ENCODE results near the gene VASH1. TPM values are rescaled to one million over a fixed set of nuclear protein-coding genes. Genes with fewer than 3 reads are reported as not detected.

Gene VASH1
- total and polyA plus RNA-seq, 2 of the 13 experiments (the other 11 are each of a cell fraction or from before 2014, with no cell fraction given): 0.11 to 0.24 TPM

- H3K27me3 ChIP-seq (ENCODE audit: control insufficient read depth in 1 of 2, insufficient read depth in 2 of 2, low read length in 2 of 2): peaks cover 0 to 4% of the 10 kb centered on the region in 2 experiments; a peak in 2 of 5 replicates
- H3K4me1 ChIP-seq (ENCODE audit: insufficient read depth, low read length): no peaks in the 10 kb centered on the region
- H3K9ac ChIP-seq (ENCODE audit: insufficient read depth, low read depth, low read length): no peak overlapping the region
- 27% methylated on average over 6 of the region's 10 CpGs for WGBS (ENCODE audit: low lambda C conversion rate)
- no peak overlapping the region for H2AFZ ChIP-seq (ENCODE audit: low read length)
- no TSS peak for BruUV-seq (replicated peaks)
- H3K79me2 ChIP-seq (ENCODE audit: insufficient read depth, low read length): no peaks in the 10 kb centered on the region
- H3K4me3 ChIP-seq (replicated peaks in 1 of 3; ENCODE audit: insufficient read depth in 1 of 3, low read depth in 2 of 3, low read length in 3 of 3): no peak overlapping the region
- H3K27ac ChIP-seq (ENCODE audit: extremely low read length, insufficient read depth, low read length): no peak overlapping the region
- in situ Hi-C loops (cut with HindIII; ENCODE audit: extremely low pct_ligation_motif_present, low pct_unique_long_range_greater_than_20kb) (loop anchor here (5.0 kb wide), 1 partner anchor 69 kb away; no protein-coding TSS in a partner anchor), intact Hi-C loops (cut with micrococcal nuclease; ENCODE audit: unreplicated experiment) (no loop called here)
- POLR2A ChIA-PET: no interaction called here
- no peak for FAIRE-seq
- ATAC-seq: no peak
- no peak for DNase-seq (ENCODE audit: low spot score)
- no peak overlapping the region for H3K4me2 ChIP-seq (ENCODE audit: low read depth, low read length)
- no peaks in the 10 kb centered on the region for H3K36me3 ChIP-seq (replicated peaks in 1 of 2; ENCODE audit: control insufficient read depth in 1 of 2, insufficient read depth in 2 of 2, low read length in 2 of 2)
- CTCF ChIA-PET (ENCODE audit: low intra/inter-chr PET ratio, low total read pairs): no interaction called here
- H3K9me3 ChIP-seq (ENCODE audit: low read length): no peaks in the 10 kb centered on the region
- no peak for TF ChIP-seq YEATS2 (CRISPR knock-in tag; IDR thresholded peaks at IDR 0.05; ENCODE audit: borderline replicate concordance)
- no peak for TF ChIP-seq ZNF138 (CRISPR knock-in tag; IDR thresholded peaks at IDR 0.05; ENCODE audit: low read depth)
- TF ChIP-seq ZMYM4 (CRISPR knock-in tag; IDR thresholded peaks at IDR 0.05): no peak
- no peak for TF ChIP-seq SAP130 (CRISPR knock-in tag; IDR thresholded peaks at IDR 0.05; ENCODE audit: low read depth)
- no peak for TF ChIP-seq ZNF382 (CRISPR knock-in tag; IDR thresholded peaks at IDR 0.05; ENCODE audit: borderline replicate concordance)
- no peak for TF ChIP-seq YEATS4 (CRISPR knock-in tag; IDR thresholded peaks at IDR 0.05; ENCODE audit: borderline replicate concordance)
- TF ChIP-seq, protein P1, sequence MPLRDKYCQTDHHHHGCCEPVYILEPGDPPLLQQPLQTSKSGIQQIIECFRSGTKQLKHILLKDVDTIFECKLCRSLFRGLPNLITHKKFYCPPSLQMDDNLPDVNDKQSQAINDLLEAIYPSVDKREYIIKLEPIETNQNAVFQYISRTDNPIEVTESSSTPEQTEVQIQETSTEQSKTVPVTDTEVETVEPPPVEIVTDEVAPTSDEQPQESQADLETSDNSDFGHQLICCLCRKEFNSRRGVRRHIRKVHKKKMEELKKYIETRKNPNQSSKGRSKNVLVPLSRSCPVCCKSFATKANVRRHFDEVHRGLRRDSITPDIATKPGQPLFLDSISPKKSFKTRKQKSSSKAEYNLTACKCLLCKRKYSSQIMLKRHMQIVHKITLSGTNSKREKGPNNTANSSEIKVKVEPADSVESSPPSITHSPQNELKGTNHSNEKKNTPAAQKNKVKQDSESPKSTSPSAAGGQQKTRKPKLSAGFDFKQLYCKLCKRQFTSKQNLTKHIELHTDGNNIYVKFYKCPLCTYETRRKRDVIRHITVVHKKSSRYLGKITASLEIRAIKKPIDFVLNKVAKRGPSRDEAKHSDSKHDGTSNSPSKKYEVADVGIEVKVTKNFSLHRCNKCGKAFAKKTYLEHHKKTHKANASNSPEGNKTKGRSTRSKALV (CRISPR knock-in tag; IDR thresholded peaks at IDR 0.05): no peak
- no peak for TF ChIP-seq SMC3 (IDR thresholded peaks at IDR 0.05; ENCODE audit: low read length)
- TF ChIP-seq ZNF720 (CRISPR knock-in tag; IDR thresholded peaks at IDR 0.05): no peak
- no peak for TF ChIP-seq DNMT1 (CRISPR knock-in tag; IDR thresholded peaks at IDR 0.05)
- no peak for TF ChIP-seq NCOA1 (CRISPR knock-in tag; IDR thresholded peaks at IDR 0.05)
- TF ChIP-seq ATF7 (IDR thresholded peaks at IDR 0.05): no peak
- no peak for TF ChIP-seq ATF7 (CRISPR knock-in tag; IDR thresholded peaks at IDR 0.05)
- TF ChIP-seq, protein P2, sequence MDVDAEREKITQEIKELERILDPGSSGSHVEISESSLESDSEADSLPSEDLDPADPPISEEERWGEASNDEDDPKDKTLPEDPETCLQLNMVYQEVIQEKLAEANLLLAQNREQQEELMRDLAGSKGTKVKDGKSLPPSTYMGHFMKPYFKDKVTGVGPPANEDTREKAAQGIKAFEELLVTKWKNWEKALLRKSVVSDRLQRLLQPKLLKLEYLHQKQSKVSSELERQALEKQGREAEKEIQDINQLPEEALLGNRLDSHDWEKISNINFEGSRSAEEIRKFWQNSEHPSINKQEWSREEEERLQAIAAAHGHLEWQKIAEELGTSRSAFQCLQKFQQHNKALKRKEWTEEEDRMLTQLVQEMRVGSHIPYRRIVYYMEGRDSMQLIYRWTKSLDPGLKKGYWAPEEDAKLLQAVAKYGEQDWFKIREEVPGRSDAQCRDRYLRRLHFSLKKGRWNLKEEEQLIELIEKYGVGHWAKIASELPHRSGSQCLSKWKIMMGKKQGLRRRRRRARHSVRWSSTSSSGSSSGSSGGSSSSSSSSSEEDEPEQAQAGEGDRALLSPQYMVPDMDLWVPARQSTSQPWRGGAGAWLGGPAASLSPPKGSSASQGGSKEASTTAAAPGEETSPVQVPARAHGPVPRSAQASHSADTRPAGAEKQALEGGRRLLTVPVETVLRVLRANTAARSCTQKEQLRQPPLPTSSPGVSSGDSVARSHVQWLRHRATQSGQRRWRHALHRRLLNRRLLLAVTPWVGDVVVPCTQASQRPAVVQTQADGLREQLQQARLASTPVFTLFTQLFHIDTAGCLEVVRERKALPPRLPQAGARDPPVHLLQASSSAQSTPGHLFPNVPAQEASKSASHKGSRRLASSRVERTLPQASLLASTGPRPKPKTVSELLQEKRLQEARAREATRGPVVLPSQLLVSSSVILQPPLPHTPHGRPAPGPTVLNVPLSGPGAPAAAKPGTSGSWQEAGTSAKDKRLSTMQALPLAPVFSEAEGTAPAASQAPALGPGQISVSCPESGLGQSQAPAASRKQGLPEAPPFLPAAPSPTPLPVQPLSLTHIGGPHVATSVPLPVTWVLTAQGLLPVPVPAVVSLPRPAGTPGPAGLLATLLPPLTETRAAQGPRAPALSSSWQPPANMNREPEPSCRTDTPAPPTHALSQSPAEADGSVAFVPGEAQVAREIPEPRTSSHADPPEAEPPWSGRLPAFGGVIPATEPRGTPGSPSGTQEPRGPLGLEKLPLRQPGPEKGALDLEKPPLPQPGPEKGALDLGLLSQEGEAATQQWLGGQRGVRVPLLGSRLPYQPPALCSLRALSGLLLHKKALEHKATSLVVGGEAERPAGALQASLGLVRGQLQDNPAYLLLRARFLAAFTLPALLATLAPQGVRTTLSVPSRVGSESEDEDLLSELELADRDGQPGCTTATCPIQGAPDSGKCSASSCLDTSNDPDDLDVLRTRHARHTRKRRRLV (CRISPR knock-in tag; IDR thresholded peaks at IDR 0.05): no peak
- no peaks in the 10 kb centered on the region for H4K20me1 ChIP-seq (ENCODE audit: insufficient read depth, low read length)
Measured at GRCh38 chr14:76713121-76713520, 48.1 kb upstream of the VASH1 start.
